NB4 (cell line): ENCODE results near the gene IDH3G.

Experiments used
- DNase-seq: peaks from one replicate; pipeline ENCODE4 v3.0.0; 2010; ENCODE audit warnings: low read depth
- H3K4me3 ChIP-seq: one replicate; pipeline ENCODE4 v1.5.1; 2011; ENCODE audit warnings: mild to moderate bottlenecking, low read depth, low read length, moderate library complexity
- MAX ChIP-seq: IDR thresholded peaks from 2 replicates; pipeline ENCODE4 v1.6.1; 2011; ENCODE audit warnings: low read depth, low read length
- MYC ChIP-seq: IDR thresholded peaks from 2 replicates; pipeline ENCODE4 v1.6.1; 2011; ENCODE audit warnings: low read depth, low read length
- POLR2A ChIP-seq: IDR thresholded peaks from 2 replicates; pipeline ENCODE4 v1.6.1; 2011; ENCODE audit warnings: mild to moderate bottlenecking; ENCODE audit not compliant: insufficient read length; ENCODE audit errors: extremely low read depth
- TF ChIP-seq, protein P1 (sequence below): IDR thresholded peaks from one replicate; pipeline ENCODE4 v1.5.1; 2012; ENCODE audit warnings: low read depth, low read length

The IDH3G gene

GRCh38 chrX:153781428-153782047, 12.6 kb downstream of the IDH3G start:
- DNase-seq: no peak
- TF ChIP-seq MYC (no peak), MAX (no peak), POLR2A (no peak)
- TF ChIP-seq, protein P1, sequence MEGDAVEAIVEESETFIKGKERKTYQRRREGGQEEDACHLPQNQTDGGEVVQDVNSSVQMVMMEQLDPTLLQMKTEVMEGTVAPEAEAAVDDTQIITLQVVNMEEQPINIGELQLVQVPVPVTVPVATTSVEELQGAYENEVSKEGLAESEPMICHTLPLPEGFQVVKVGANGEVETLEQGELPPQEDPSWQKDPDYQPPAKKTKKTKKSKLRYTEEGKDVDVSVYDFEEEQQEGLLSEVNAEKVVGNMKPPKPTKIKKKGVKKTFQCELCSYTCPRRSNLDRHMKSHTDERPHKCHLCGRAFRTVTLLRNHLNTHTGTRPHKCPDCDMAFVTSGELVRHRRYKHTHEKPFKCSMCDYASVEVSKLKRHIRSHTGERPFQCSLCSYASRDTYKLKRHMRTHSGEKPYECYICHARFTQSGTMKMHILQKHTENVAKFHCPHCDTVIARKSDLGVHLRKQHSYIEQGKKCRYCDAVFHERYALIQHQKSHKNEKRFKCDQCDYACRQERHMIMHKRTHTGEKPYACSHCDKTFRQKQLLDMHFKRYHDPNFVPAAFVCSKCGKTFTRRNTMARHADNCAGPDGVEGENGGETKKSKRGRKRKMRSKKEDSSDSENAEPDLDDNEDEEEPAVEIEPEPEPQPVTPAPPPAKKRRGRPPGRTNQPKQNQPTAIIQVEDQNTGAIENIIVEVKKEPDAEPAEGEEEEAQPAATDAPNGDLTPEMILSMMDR: no peak
- no peak overlapping the region for H3K4me3 ChIP-seq

DNA sequence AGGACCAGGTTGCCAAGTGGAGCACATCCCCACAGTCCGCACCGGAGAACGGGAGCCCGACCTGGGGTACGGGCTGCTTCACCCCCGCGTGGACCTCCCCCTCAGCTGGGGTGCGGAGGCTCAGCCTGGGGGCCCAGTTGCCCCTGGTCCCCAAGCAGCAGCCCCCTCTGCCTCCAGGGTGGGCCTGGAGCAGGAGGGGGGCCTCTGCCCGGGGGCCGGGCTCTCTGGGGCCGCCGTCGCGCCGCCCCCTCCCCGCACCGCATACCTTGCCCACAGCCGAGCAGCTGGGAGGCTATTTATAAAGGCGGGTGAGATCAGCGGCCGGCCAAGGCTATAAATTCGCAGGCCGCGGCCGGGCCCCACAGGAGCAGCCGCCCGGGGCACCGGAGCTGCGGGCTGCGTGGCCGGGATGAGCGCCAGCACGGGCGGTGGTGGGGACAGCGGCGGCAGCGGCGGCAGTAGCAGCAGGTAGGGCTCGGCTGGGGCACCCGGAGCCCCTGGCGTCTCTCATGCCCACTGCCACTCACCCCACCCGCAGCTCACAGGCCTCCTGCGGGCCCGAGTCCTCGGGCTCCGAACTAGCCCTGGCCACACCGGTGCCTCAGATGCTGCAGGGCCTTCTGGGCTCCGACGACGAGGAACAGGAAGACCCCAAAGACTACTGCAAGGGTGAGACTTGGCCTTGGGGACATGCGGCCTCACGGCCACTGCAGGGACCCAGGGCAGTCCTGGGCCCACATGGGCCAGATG, 13.3 kb downstream of the IDH3G start, which contains the start of gene SRPK3:
SRPK3 (plus strand) TSS at position 364 of the 750 bp plus-strand sequence; CDS start at position 410, 46 bp downstream.
- TF ChIP-seq MYC (no peak), POLR2A (no peak), MAX (no peak)
- no peak within 1 kb of the TSS for H3K4me3 ChIP-seq
- DNase-seq: peak; percentile 56

- no peak for TF ChIP-seq POLR2A
- TF ChIP-seq MAX: no peak
- TF ChIP-seq, protein P1: no peak
- no peak for TF ChIP-seq MYC
- no peak overlapping the region for H3K4me3 ChIP-seq
- DNase-seq: peak; percentile 76
Observed at GRCh38 chrX:153779891-153780677, 14.1 kb downstream of the IDH3G start.

- peak; percentile 37 for DNase-seq
- TF ChIP-seq, protein P1: peak; percentile 16
- no peak for TF ChIP-seq MAX
- H3K4me3 ChIP-seq: no peak overlapping the region
Observed at GRCh38 chrX:153778684-153779101, 15.5 kb downstream of the IDH3G start.

DNA sequence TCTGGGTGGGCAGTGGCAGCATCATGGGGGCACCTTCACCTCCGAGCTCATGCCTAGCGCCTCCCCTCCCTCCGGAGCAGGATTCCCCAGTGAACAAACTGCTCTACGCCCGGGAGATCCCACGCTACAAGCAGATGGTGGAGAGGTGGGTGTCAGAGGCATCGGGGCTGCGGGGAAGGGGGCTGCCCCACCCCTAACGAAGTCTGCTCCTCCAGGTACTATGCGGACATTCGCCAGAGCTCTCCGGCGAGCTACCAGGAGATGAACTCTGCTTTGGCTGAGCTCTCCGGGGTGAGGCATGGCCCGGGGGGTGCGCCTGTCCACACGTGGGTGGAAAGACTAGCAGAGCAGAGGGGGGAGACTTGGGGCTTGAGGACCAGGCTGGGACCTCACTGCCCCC, 16.0 kb downstream of the IDH3G start:
- no peak for TF ChIP-seq MAX
- no peak for TF ChIP-seq POLR2A
- TF ChIP-seq, protein P1: no peak
- no peak for TF ChIP-seq MYC
- H3K4me3 ChIP-seq: no peak overlapping the region
- no peak for DNase-seq
